A549 (cell line): Measurements from ENCODE around the gene CDH26. TPM values are rescaled to one million over a fixed set of nuclear protein-coding genes. Genes with fewer than 3 reads are reported as not detected.

Experiments
- ATAC-seq, 2 experiments: fragments of 200-7000 bp in 1 of 2; fragments of >200 bp in 1 of 2; cut with Nextera tagmentation in 1 of 2; cut with Tn5 transposase in 1 of 2; 3 replicates each; pipeline versions ENCODE4 v1.8.0 to v1.9.1; 2018 to 2020; ENCODE audit warnings: mild to moderate bottlenecking in 1 of 2, moderate library complexity in 1 of 2
- CTCF ChIA-PET: fragments of 300-600 bp; sonication (Branson Sonifier 250); formaldehyde crosslinking; extraction: SDS; loops from one replicate; lab custom pipeline; 2021; ENCODE audit warnings: antibody characterized with exemption, inconsistent platforms; lab: Yijun Ruan, JAX
- POLR2A ChIA-PET: fragments of 350-600 bp; formaldehyde crosslinking; extraction: SDS; loops from one replicate; lab custom pipeline; 2021; ENCODE audit warnings: antibody characterized with exemption, inconsistent platforms; lab: Yijun Ruan, JAX
- DNase-seq, 2 experiments: peaks; one replicate each; pipeline versions ENCODE4 v3.0.0 to v3.0.0-alpha.2; 2011 to 2016; ENCODE audit warnings: low read depth in 1 of 2, low spot score in 1 of 2
- FAIRE-seq: peaks from 2 replicates; lab custom pipeline; 2011; peaks lifted over from hg19 to GRCh38; lab: Jason Lieb, UNC
- H3K27ac ChIP-seq, 2 experiments: fragments of >200 bp; sonication (Bioruptor Twin); formaldehyde crosslinking; 3 replicates each; pipeline ENCODE4 v1.5.1; 2016 to 2017
- H3K4me1 ChIP-seq: fragments of >200 bp; sonication (Bioruptor Twin); formaldehyde crosslinking; 3 replicates; pipeline ENCODE4 v1.6.1; 2016
- H3K4me2 ChIP-seq: fragments of >200 bp; sonication (Bioruptor Twin); formaldehyde crosslinking; 3 replicates; pipeline ENCODE4 v1.6.1; 2016
- H3K4me3 ChIP-seq: fragments of >200 bp; sonication (Bioruptor Twin); formaldehyde crosslinking; 3 replicates; pipeline ENCODE4 v1.5.1; 2016
- H3K9me3 ChIP-seq: fragments of >200 bp; sonication (Bioruptor Twin); formaldehyde crosslinking; 3 replicates; pipeline ENCODE4 v1.6.1; 2016
- BHLHE40 ChIP-seq: IDR thresholded peaks from 2 replicates; pipeline ENCODE4 v1.6.1; 2012; ENCODE audit warnings: low read depth, low read length, inconsistent platforms
- CHD2 ChIP-seq: fragments of 150-350 bp; IDR thresholded peaks from 2 replicates; pipeline ENCODE4 v1.6.1; 2014; ENCODE audit warnings: low read length; ENCODE audit not compliant: partially characterized antibody
- EHF ChIP-seq: fragments of 250-450 bp; sonication (Bioruptor Pico); IDR thresholded peaks from 2 replicates; pipeline ENCODE4 v1.5.0; 2020; ENCODE audit warnings: mild to moderate bottlenecking
- EHMT2 ChIP-seq: fragments of 200-600 bp; sonication (generic); IDR thresholded peaks from 2 replicates; pipeline ENCODE4 v1.6.1; 2016; ENCODE audit warnings: antibody characterized with exemption, low read depth, mild to moderate bottlenecking, moderate library complexity
- HEYL ChIP-seq: fragments of 250-450 bp; sonication (Bioruptor Pico); IDR thresholded peaks from 2 replicates; pipeline ENCODE4 v1.8.0; 2021; ENCODE audit warnings: mild to moderate bottlenecking, moderate library complexity
- HOXB5 ChIP-seq: fragments of 250-450 bp; sonication (Bioruptor Pico); IDR thresholded peaks from 2 replicates; pipeline ENCODE4 v1.5.0; 2020; ENCODE audit warnings: mild to moderate bottlenecking, moderate library complexity
- NFE2L2 ChIP-seq: fragments of 150-350 bp; conservative IDR thresholded peaks from 2 replicates; pipeline ENCODE4 v1.6.1; 2014; ENCODE audit warnings: low read length
- NPAS2 ChIP-seq: fragments of 250-450 bp; sonication (Bioruptor Pico); IDR thresholded peaks from 2 replicates; pipeline ENCODE4 v1.8.0; 2022; ENCODE audit warnings: mild to moderate bottlenecking, moderate library complexity, borderline replicate concordance
- PHF8 ChIP-seq: fragments of 200-600 bp; sonication (generic); IDR thresholded peaks from 2 replicates; pipeline ENCODE4 v1.6.1; 2016; ENCODE audit warnings: low read depth, mild to moderate bottlenecking, antibody characterized with exemption, moderate library complexity, borderline replicate concordance
- RCOR1 ChIP-seq: fragments of 150-350 bp; IDR thresholded peaks from 2 replicates; pipeline ENCODE4 v1.6.1; 2014; ENCODE audit warnings: antibody characterized with exemption, low read length, low read depth
- SREBF2 ChIP-seq: fragments of 450-650 bp; IDR thresholded peaks from 2 replicates; pipeline ENCODE4 v1.6.1; 2014; ENCODE audit warnings: mild to moderate bottlenecking, moderate library complexity
- TFCP2L1 ChIP-seq: fragments of 250-450 bp; sonication (Bioruptor Pico); IDR thresholded peaks from 2 replicates; pipeline ENCODE4 v1.5.0; 2021; ENCODE audit warnings: mild to moderate bottlenecking
- ZFP36 ChIP-seq: fragments of 450-650 bp; IDR thresholded peaks from 2 replicates; pipeline ENCODE4 v1.6.1; 2014; ENCODE audit warnings: borderline replicate concordance; ENCODE audit not compliant: partially characterized antibody
- ZNF302 ChIP-seq: fragments of 250-450 bp; sonication (Bioruptor Pico); IDR thresholded peaks from 2 replicates; pipeline ENCODE4 v1.9.0; 2021; ENCODE audit warnings: inconsistent platforms, mild to moderate bottlenecking, moderate library complexity
- ZSCAN20 ChIP-seq: fragments of 250-450 bp; sonication (Bioruptor Pico); IDR thresholded peaks from 2 replicates; pipeline ENCODE4 v1.8.0; 2022; ENCODE audit warnings: mild to moderate bottlenecking, moderate library complexity
- WGBS: methylation state at CpG from one replicate; pipeline ENCODE4 v1.1.6; 2017; ENCODE audit errors: missing lambda C conversion rate; 5-methylcytosine and 5-hydroxymethylcytosine counted together
- polyA plus RNA-seq, 4 experiments: library from polyadenylated mRNA; depleted of rRNA in 3 of 4; stranded (reverse); fragments of >200 nt; fragmentation: RNase III in 1 of 4; extraction: RNeasy Plus Mini Kit Qiagen cat#74134 plus additional on column Dnase treatment in 1 of 4; gene quantifications; 2 replicates in 3 of 4; 3 replicates in 1 of 4; pipeline ENCODE4 v1.2.3, GENCODE V29; 2011 to 2017
- TF ChIP-seq, protein P1 (sequence below): fragments of 250-450 bp; sonication (Bioruptor Pico); IDR thresholded peaks from 2 replicates; pipeline ENCODE4 v1.5.0; 2021; ENCODE audit warnings: mild to moderate bottlenecking, moderate library complexity, borderline replicate concordance
- TF ChIP-seq, protein P2 (sequence below): fragments of >200 bp; sonication (Bioruptor Twin); formaldehyde crosslinking; IDR thresholded peaks from 2 replicates; pipeline ENCODE4 v1.6.1; 2016
- TF ChIP-seq, protein P3 (sequence below): fragments of >200 bp; sonication (Bioruptor Twin); formaldehyde crosslinking; IDR thresholded peaks from 3 replicates; pipeline ENCODE4 v1.6.1; 2016
- TF ChIP-seq, protein P4 (sequence below): fragments of 200-600 bp; sonication (generic); IDR thresholded peaks from 2 replicates; pipeline ENCODE4 v1.6.1; 2016; ENCODE audit warnings: antibody characterized with exemption, mild to moderate bottlenecking, moderate library complexity

Gene CDH26
- polyA plus RNA-seq, 2 of the 4 experiments (the other 2 are of a cell fraction) = 0.27 to 0.57 TPM

DNA sequence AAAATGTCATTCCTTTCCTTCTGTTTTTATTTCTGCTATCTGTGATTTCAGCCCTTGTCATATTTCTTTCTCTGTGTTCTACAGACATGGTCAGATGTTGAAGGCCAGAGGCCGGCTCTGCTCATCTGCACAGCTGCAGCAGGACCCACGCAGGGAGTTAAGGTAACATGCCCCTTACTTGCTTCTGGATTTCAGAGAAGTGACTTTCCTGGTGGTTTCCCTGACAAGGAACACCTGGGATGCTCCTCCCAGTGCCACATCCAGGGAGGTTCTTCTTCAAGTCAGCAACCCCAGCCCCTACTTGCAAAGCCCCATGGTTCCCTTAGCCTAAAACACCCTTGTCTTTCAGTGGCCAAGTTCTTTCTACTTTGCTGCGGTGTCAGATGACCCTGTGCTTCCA lies 41.3 kb downstream of the CDH26 start:
- no peak overlapping the region for H3K4me2 ChIP-seq
- WGBS = 27% methylated on average over 3 of the region's 3 CpGs
- TF ChIP-seq ZSCAN20 = no peak
- TF ChIP-seq ZNF302 (CRISPR knock-in tag) = no peak
- TF ChIP-seq NFE2L2 = no peak
- no peak for TF ChIP-seq BHLHE40
- no peak for TF ChIP-seq HEYL (CRISPR knock-in tag)
- no peak for TF ChIP-seq PHF8
- TF ChIP-seq EHF (CRISPR knock-in tag) = no peak
- TF ChIP-seq CHD2 = no peak
- TF ChIP-seq EHMT2 = no peak
- TF ChIP-seq NPAS2 (CRISPR knock-in tag) = no peak
- TF ChIP-seq, protein P1, sequence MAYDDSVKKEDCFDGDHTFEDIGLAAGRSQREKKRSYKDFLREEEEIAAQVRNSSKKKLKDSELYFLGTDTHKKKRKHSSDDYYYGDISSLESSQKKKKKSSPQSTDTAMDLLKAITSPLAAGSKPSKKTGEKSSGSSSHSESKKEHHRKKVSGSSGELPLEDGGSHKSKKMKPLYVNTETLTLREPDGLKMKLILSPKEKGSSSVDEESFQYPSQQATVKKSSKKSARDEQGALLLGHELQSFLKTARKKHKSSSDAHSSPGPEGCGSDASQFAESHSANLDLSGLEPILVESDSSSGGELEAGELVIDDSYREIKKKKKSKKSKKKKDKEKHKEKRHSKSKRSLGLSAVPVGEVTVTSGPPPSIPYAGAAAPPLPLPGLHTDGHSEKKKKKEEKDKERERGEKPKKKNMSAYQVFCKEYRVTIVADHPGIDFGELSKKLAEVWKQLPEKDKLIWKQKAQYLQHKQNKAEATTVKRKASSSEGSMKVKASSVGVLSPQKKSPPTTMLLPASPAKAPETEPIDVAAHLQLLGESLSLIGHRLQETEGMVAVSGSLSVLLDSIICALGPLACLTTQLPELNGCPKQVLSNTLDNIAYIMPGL = no peak
- no peak for FAIRE-seq
- DNase-seq = no peak
- H3K4me1 ChIP-seq = no peaks in the 10 kb centered on the region
- ChIA-PET CTCF (interaction anchor here (0.6 kb wide), 1 partner anchor 12 kb away, joined by 3 read pairs; no protein-coding TSS in a partner anchor), POLR2A (interaction anchor here (1.1 kb wide), 1 partner anchor 59 kb away, joined by 3 read pairs; the partner anchor contains the start of genes FAM217B and PPP1R3D)
- ATAC-seq = no peak
- H3K27ac ChIP-seq = no peak overlapping the region
- no peaks in the 10 kb centered on the region for H3K9me3 ChIP-seq
- H3K4me3 ChIP-seq = no peak overlapping the region

DNA sequence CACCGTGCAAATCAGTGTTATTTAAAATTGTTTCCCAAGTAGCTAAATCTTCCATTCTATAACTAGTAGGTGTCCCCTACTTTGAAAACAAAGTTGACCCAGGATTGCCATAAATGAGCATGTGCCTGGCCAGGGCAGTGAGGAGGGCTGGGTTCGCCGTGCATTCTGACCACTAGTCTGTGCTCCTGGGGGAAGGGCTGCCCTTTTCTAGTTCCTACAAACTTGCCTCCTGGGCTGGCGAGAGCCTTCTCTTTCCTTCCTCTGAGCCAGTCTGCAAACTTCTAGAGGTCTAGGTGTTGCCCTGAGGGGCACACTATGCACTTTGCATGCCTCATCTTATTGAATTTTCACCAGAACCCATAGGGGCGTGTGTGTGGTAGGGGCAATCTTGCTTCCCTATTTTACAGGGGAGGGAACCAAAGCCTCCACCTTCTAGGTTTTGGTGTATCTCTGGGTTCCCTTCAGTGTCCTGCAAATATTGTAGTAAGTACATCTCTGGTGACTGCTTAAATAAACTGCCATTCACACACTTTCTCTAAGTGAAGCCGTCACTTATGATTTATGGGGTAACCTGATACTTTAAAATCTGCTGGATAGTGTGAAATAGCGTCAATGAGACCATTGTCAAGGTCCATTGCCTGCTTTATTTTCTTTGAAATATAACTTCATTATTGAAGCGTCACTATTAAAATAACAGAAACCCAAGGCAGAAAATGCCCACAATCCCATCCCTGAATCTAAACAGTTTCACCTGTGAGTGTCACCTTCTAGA lies 42.2 kb downstream of the CDH26 start:
- H3K4me3 ChIP-seq = no peak overlapping the region
- TF ChIP-seq ZFP36 = no peak
- TF ChIP-seq, protein P2, sequence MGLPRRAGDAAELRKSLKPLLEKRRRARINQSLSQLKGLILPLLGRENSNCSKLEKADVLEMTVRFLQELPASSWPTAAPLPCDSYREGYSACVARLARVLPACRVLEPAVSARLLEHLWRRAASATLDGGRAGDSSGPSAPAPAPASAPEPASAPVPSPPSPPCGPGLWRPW = no peak
- TF ChIP-seq, protein P3, sequence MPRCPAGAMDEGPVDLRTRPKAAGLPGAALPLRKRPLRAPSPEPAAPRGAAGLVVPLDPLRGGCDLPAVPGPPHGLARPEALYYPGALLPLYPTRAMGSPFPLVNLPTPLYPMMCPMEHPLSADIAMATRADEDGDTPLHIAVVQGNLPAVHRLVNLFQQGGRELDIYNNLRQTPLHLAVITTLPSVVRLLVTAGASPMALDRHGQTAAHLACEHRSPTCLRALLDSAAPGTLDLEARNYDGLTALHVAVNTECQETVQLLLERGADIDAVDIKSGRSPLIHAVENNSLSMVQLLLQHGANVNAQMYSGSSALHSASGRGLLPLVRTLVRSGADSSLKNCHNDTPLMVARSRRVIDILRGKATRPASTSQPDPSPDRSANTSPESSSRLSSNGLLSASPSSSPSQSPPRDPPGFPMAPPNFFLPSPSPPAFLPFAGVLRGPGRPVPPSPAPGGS = no peak
- TF ChIP-seq BHLHE40 = no peak
- TF ChIP-seq, protein P4, sequence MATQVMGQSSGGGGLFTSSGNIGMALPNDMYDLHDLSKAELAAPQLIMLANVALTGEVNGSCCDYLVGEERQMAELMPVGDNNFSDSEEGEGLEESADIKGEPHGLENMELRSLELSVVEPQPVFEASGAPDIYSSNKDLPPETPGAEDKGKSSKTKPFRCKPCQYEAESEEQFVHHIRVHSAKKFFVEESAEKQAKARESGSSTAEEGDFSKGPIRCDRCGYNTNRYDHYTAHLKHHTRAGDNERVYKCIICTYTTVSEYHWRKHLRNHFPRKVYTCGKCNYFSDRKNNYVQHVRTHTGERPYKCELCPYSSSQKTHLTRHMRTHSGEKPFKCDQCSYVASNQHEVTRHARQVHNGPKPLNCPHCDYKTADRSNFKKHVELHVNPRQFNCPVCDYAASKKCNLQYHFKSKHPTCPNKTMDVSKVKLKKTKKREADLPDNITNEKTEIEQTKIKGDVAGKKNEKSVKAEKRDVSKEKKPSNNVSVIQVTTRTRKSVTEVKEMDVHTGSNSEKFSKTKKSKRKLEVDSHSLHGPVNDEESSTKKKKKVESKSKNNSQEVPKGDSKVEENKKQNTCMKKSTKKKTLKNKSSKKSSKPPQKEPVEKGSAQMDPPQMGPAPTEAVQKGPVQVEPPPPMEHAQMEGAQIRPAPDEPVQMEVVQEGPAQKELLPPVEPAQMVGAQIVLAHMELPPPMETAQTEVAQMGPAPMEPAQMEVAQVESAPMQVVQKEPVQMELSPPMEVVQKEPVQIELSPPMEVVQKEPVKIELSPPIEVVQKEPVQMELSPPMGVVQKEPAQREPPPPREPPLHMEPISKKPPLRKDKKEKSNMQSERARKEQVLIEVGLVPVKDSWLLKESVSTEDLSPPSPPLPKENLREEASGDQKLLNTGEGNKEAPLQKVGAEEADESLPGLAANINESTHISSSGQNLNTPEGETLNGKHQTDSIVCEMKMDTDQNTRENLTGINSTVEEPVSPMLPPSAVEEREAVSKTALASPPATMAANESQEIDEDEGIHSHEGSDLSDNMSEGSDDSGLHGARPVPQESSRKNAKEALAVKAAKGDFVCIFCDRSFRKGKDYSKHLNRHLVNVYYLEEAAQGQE = no peak
- no peak for TF ChIP-seq HEYL (CRISPR knock-in tag)
- no peak for TF ChIP-seq CHD2
- no peak for TF ChIP-seq HOXB5
- TF ChIP-seq, protein P1 = no peak
- TF ChIP-seq SREBF2 = no peak
- no peak for TF ChIP-seq TFCP2L1 (CRISPR knock-in tag)
- no peak for TF ChIP-seq RCOR1
- no peak overlapping the region for H3K4me2 ChIP-seq

More for the DNA sequence above, 42.2 kb downstream of the CDH26 start:
- 52% methylated on average over 8 of the region's 8 CpGs for WGBS
- H3K4me1 ChIP-seq = no peaks in the 10 kb centered on the region
- FAIRE-seq = no peak
- CTCF ChIA-PET = no interaction called here
- DNase-seq = no peak
- no peak overlapping the region for H3K27ac ChIP-seq
- POLR2A ChIA-PET = interaction anchor here (1.1 kb wide), 1 partner anchor 60 kb away, joined by 3 read pairs; the partner anchor contains the start of genes FAM217B and PPP1R3D
- no peaks in the 10 kb centered on the region for H3K9me3 ChIP-seq
- no peak for ATAC-seq
